Endothelial cell of umbilical vein (primary cell): ENCODE measurements around the gene POMP. TPM values are rescaled to one million over a fixed set of nuclear protein-coding genes. Genes with fewer than 3 reads are reported as not detected.

ENCODE experiments used
- BruUV-seq: library from RNA; stranded (reverse); fragments of 400-500 nt; replicated peaks from 2 replicates; lab custom pipeline; 2021; lab: Mats Ljungman, UMichigan
- CTCF ChIA-PET: fragments of 300-600, 350-600 bp; sonication (Branson Sonifier 250); formaldehyde crosslinking; loops from one replicate; lab custom pipeline; 2021; ENCODE audit warnings: antibody characterized with exemption, inconsistent platforms; lab: Charles Lee
- POLR2A ChIA-PET: fragments of 300-600, 350-600 bp; sonication (Branson Sonifier 250); formaldehyde crosslinking; loops from one replicate; lab custom pipeline; 2021; ENCODE audit warnings: antibody characterized with exemption, inconsistent platforms; lab: Charles Lee
- DNase-seq: peaks from one replicate; pipeline ENCODE4 v3.0.0-alpha.2; 2011; ENCODE audit warnings: low read depth, low spot score
- FAIRE-seq: peaks from 2 replicates; lab custom pipeline; 2011; peaks lifted over from hg19 to GRCh38; lab: Jason Lieb, UNC
- H2AFZ ChIP-seq: 2 replicates; pipeline ENCODE4 v1.6.0; 2012; ENCODE audit warnings: low read depth, low read length, control low read depth, inconsistent platforms
- H3K27ac ChIP-seq: 2 replicates; pipeline ENCODE4 v1.5.1; 2011; ENCODE audit warnings: low read depth, mild to moderate bottlenecking, control low read depth, low read length, moderate library complexity; ENCODE audit not compliant: insufficient read depth
- H3K27me3 ChIP-seq, 2 experiments: 2 replicates each; pipeline versions ENCODE4 v1.6.0 to v1.6.1; 2011; ENCODE audit warnings: low read length in 2 of 2, mixed read lengths in 1 of 2; ENCODE audit not compliant: control insufficient read depth in 2 of 2, insufficient read depth in 2 of 2
- H3K36me3 ChIP-seq, 2 experiments: 2 replicates in 1 of 2; 3 replicates in 1 of 2; pipeline ENCODE4 v1.5.1; 2011; ENCODE audit warnings: low read length in 2 of 2, mild to moderate bottlenecking in 1 of 2, moderate library complexity in 1 of 2; ENCODE audit not compliant: control insufficient read depth in 2 of 2, insufficient read depth in 2 of 2; ENCODE audit errors: extremely low read depth in 1 of 2
- H3K4me1 ChIP-seq: 3 replicates; pipeline ENCODE4 v1.5.1; 2011; ENCODE audit warnings: mild to moderate bottlenecking, low read length; ENCODE audit not compliant: control insufficient read depth, insufficient read depth; ENCODE audit errors: extremely low read depth
- H3K4me2 ChIP-seq: 2 replicates; pipeline ENCODE4 v1.6.1; 2011; ENCODE audit warnings: low read length, control low read depth, mixed read lengths; ENCODE audit not compliant: insufficient read depth
- H3K4me3 ChIP-seq, 3 experiments: fragments of 200-600 bp in 1 of 3; sonication (generic), shearing (Covaris generic) in 1 of 3; replicated peaks in 1 of 3; 2 replicates each; pipeline ENCODE4 v1.5.1; 2011 to 2016; ENCODE audit warnings: control low read depth in 3 of 3, low read length in 3 of 3, mild to moderate bottlenecking in 2 of 3, inconsistent platforms in 1 of 3, low read depth in 1 of 3, moderate library complexity in 1 of 3; ENCODE audit not compliant: insufficient read depth in 1 of 3
- H3K79me2 ChIP-seq: 2 replicates; pipeline ENCODE4 v1.6.0; 2012; ENCODE audit warnings: low read length, inconsistent platforms; ENCODE audit not compliant: control insufficient read depth, insufficient read depth
- H3K9ac ChIP-seq: replicated peaks from 2 replicates; pipeline ENCODE3; 2011; ENCODE audit warnings: low read length, control low read depth; ENCODE audit not compliant: insufficient read depth; ENCODE audit errors: extremely low read depth
- H3K9me1 ChIP-seq: replicated peaks from 3 replicates; pipeline ENCODE4 v1.6.0; 2011; ENCODE audit warnings: mild to moderate bottlenecking, low read length; ENCODE audit not compliant: control insufficient read depth, insufficient read depth; ENCODE audit errors: extremely low read depth
- H3K9me3 ChIP-seq: replicated peaks from 2 replicates; pipeline ENCODE4 v1.5.1; 2012; ENCODE audit warnings: low read length, inconsistent platforms; ENCODE audit not compliant: control insufficient read depth, insufficient read depth
- H4K20me1 ChIP-seq: replicated peaks from 2 replicates; pipeline ENCODE3; 2011; ENCODE audit warnings: mild to moderate bottlenecking, low read length; ENCODE audit not compliant: control insufficient read depth, insufficient read depth; ENCODE audit errors: extremely low read depth
- CTCF ChIP-seq, 2 donors: IDR thresholded peaks; 1 replicate in 1 of 2; 2 replicates in 1 of 2; pipeline ENCODE4 v1.5.1; 2011; ENCODE audit warnings: low read length in 2 of 2, mild to moderate bottlenecking in 2 of 2, moderate library complexity in 2 of 2, control low read depth in 1 of 2, inconsistent platforms in 1 of 2, low read depth in 1 of 2; ENCODE audit not compliant: insufficient read depth in 1 of 2; ENCODE audit errors: extremely low read depth in 1 of 2
- EZH2 ChIP-seq: IDR thresholded peaks from 2 replicates; pipeline ENCODE4 v1.6.1; 2012; ENCODE audit warnings: borderline replicate concordance, low read depth, mild to moderate bottlenecking, moderate library complexity, low read length, inconsistent platforms; ENCODE audit not compliant: severe bottlenecking
- FOS ChIP-seq: IDR thresholded peaks from 2 replicates; pipeline ENCODE4 v1.6.1; 2011; ENCODE audit warnings: mild to moderate bottlenecking, low read length, moderate library complexity, borderline replicate concordance; ENCODE audit not compliant: insufficient read depth
- GATA2 ChIP-seq: IDR thresholded peaks from 2 replicates; pipeline ENCODE4 v1.7.0; 2011; ENCODE audit warnings: low read depth, mild to moderate bottlenecking, moderate library complexity, mixed read lengths, low read length; ENCODE audit not compliant: insufficient read length, insufficient read depth
- JUN ChIP-seq: IDR thresholded peaks from 2 replicates; pipeline ENCODE4 v1.6.1; 2011; ENCODE audit warnings: borderline replicate concordance, low read depth; ENCODE audit not compliant: insufficient read length, insufficient read depth
- MAX ChIP-seq: IDR thresholded peaks from 2 replicates; pipeline ENCODE4 v1.6.1; 2011; ENCODE audit not compliant: insufficient read depth, insufficient read length
- MYC ChIP-seq: IDR thresholded peaks from one replicate; pipeline ENCODE4 v1.6.1; 2011; ENCODE audit warnings: mild to moderate bottlenecking, low read depth, low read length
- POLR2A ChIP-seq: IDR thresholded peaks from 2 replicates; pipeline ENCODE4 v1.6.1; 2012; ENCODE audit warnings: low read depth, mild to moderate bottlenecking, control low read depth, low read length
- POLR2AphosphoS5 ChIP-seq: IDR thresholded peaks from 2 replicates; pipeline ENCODE4 v1.6.1; 2012; ENCODE audit warnings: low read depth, mild to moderate bottlenecking, control low read depth, low read length, moderate library complexity; ENCODE audit not compliant: insufficient read depth
- dilution Hi-C: fragments of 300-500 bp; cut with MboI; formaldehyde crosslinking; loops from one replicate; pipeline ENCODE4 v1.15.0; 2019; ENCODE audit warnings: low sequenced_read_pairs; ENCODE audit not compliant: extremely low pct_ligation_motif_present
- intact Hi-C: fragments of 100-400 bp; cut with micrococcal nuclease; formaldehyde crosslinking; loops from one replicate; pipeline ENCODE4 v1.10.0; 2022
- polyA plus RNA-seq, 4 experiments: library from polyadenylated mRNA; depleted of rRNA in 3 of 4; stranded (reverse) in 3 of 4; unstranded in 1 of 4; fragments of >200 nt; gene quantifications; 2 replicates each; pipeline versions ENCODE4 v1.2.1 to v1.2.3, GENCODE V29; 2011 to 2012; ENCODE audit warnings: missing spikeins in 1 of 4
- total RNA-seq: library from RNA; stranded (reverse); gene quantifications from 2 replicates; pipeline ENCODE4 v1.2.3, GENCODE V29; 2021

POMP gene
- total and polyA plus RNA-seq, 2 donors (not counting 3 experiments of a cell fraction or from before 2014, with no cell fraction given) = 27.0 to 88.9 TPM

GRCh38 chr13:28628241-28628640 is 30.7 kb upstream of the POMP start:
- FAIRE-seq (no peak), DNase-seq (no peak)
- H3K4me2 ChIP-seq = no peak overlapping the region
- no peaks in the 10 kb centered on the region for H3K79me2 ChIP-seq
- POLR2A ChIA-PET = no interaction called here
- no peak overlapping the region for H3K27ac ChIP-seq
- intact Hi-C loops (no loop called here), dilution Hi-C loops (no loop called here)
- no peaks in the 10 kb centered on the region for H4K20me1 ChIP-seq
- no peaks in the 10 kb centered on the region for H3K4me1 ChIP-seq
- no peaks in the 10 kb centered on the region for H3K27me3 ChIP-seq
- H3K4me3 ChIP-seq = no peak overlapping the region
- no peaks in the 10 kb centered on the region for H3K36me3 ChIP-seq
- TF ChIP-seq MAX (no peak), POLR2AphosphoS5 (no peak), GATA2 (no peak), JUN (no peak)
- no peak overlapping the region for H3K9ac ChIP-seq
- CTCF ChIA-PET = no interaction called here
- H3K9me1 ChIP-seq = no peaks in the 10 kb centered on the region
- H3K9me3 ChIP-seq = no peaks in the 10 kb centered on the region
- BruUV-seq = no TSS peak
- no peak overlapping the region for H2AFZ ChIP-seq

- H2AFZ ChIP-seq = no peak overlapping the region
- H3K27ac ChIP-seq = no peak overlapping the region
- H3K79me2 ChIP-seq = no peaks in the 10 kb centered on the region
- FAIRE-seq (no peak), DNase-seq (no peak)
- H3K4me1 ChIP-seq = no peaks in the 10 kb centered on the region
- intact Hi-C loops = no loop called here
- no peak for TF ChIP-seq POLR2A
- no peak for TF ChIP-seq GATA2
- TF ChIP-seq POLR2AphosphoS5 = no peak
- TF ChIP-seq CTCF (IDR thresholded peaks at IDR 0.05; ENCODE audit: extremely low read depth in 1 of 2, insufficient read depth in 1 of 2, low read depth in 1 of 2, low read length in 2 of 2) = no peak
- TF ChIP-seq FOS = no peak
- no peak for TF ChIP-seq MAX
- no peak for TF ChIP-seq MYC
- no peak for TF ChIP-seq EZH2
- TF ChIP-seq JUN = no peak
- no peaks in the 10 kb centered on the region for H3K27me3 ChIP-seq
- no TSS peak for BruUV-seq
- H3K9me1 ChIP-seq = no peaks in the 10 kb centered on the region
- H3K9me3 ChIP-seq = no peaks in the 10 kb centered on the region
- H3K36me3 ChIP-seq = no peaks in the 10 kb centered on the region
- dilution Hi-C loops = no loop called here
- H3K9ac ChIP-seq = no peak overlapping the region
- H4K20me1 ChIP-seq = no peaks in the 10 kb centered on the region
- no peak overlapping the region for H3K4me3 ChIP-seq
- ChIA-PET CTCF (interaction anchor here (0.9 to 1.3 kb wide), 3 partner anchors 11 to 307 kb away, joined by 3 to 5 read pairs (median 3); no protein-coding TSS in a partner anchor), POLR2A (interaction anchor here (0.6 kb wide), 1 partner anchor 8 kb away, joined by 4 read pairs; no protein-coding TSS in a partner anchor)
- no peak overlapping the region for H3K4me2 ChIP-seq
These were observed 28.1 kb upstream of the POMP start for GRCh38 chr13:28630869-28631268.
